Measurements from ENCODE around the gene SLC7A10.

The SLC7A10 gene

DNA sequence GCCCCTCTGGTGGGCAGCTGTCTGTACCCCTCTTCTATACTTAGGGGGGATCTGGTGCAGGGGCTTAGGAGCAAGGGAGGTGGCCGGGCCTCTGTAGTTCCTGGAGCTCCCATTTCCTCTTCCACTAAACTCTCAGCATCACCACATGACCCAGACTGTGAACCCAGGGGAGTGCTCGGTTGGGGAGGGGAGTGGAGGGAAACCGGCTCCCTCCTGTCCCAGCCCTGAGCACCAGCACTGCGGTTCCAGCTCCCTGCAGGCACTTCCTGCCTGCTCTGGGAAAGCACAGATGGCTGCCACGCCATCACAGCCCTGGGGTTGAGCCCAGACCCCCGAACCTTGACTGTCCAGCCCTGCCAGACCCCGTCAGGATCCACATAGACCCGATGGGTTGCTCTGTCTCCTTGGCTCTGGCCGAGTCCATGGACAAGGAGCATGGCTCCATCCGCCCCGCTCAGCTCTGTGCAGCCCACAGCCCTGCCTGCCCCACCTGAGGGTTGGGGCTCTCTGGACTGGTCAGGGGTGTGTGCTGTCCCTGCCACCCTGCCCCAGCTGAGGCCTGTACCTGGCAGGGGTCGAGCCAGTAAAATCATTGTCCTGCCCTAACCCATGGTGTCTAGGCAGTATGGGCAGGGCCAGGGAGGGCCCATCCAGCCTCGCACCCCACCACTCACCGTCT, 36.0 kb upstream of the SLC7A10 start:
- no peak for TF ChIP-seq ZNF274 (IDR thresholded peaks at IDR 0.05; ENCODE audit: low read depth, low read length)
- H3K4me3 ChIP-seq (ENCODE audit: low read length) = no peak overlapping the region

DNA sequence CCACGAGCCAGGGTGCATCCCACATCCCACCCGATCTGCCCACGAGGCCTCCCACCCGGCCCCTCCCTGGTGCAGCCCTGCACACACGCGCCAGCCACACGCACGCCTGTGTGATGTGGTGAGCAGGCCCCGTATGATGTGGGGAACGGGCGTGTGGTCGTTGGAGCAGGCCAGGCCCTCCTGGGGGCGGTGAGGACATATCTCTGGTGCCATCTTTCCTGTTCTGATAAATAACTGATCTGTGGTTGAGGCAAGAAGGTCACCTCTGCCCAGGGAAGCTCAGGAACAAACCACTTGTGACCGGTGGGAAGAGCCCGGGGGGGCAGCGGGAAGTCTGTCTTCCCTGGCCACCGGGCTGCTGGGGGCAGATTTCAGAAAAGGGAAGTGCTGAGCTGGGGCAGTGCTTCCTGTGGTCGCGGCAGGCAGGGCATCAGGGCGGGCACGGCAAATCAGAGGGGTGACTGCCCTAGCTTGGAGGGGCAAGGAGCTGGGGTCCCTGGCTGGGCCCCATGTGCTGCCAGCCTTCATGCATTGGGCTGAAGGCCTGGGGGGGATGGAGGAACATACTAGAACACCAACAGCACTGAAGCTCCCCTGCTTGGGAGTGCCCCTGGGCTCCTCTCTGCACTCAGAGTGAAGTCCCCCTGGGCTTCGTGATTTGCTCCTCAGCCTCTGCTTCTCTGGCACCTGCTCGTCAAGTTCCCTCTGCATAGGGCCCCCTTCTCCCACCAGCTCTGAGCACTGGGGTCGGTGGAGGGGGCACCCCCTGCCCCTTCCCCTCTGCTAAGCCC, 35.2 kb upstream of the SLC7A10 start:
- no peak overlapping the region for H3K4me3 ChIP-seq (ENCODE audit: low read length)
- TF ChIP-seq ZNF274 (IDR thresholded peaks at IDR 0.05; ENCODE audit: low read depth, low read length) = no peak

DNA sequence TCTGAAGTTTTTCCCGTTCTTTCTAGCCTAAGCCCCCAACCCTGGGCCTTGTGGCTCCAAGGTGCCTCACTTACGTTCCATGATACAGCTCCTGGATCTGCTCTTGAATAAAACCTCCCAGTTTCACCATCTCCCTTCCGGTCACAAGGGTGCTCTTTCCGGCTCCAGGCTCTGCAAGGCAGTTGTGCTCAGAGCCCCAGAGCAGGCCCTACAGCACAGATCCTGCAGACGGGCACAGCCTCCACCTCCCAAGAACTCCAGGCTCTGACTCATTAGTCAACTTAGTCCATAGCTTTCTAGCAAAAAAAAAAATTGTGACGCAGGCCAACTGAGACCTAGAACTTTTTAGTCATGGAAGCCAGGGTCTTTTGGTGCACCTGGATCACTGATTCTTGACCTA, 33.9 kb upstream of the SLC7A10 start:
- H3K4me3 ChIP-seq (ENCODE audit: low read length) = no peak overlapping the region
- no peak for TF ChIP-seq ZNF274 (IDR thresholded peaks at IDR 0.05; ENCODE audit: low read depth, low read length)

DNA sequence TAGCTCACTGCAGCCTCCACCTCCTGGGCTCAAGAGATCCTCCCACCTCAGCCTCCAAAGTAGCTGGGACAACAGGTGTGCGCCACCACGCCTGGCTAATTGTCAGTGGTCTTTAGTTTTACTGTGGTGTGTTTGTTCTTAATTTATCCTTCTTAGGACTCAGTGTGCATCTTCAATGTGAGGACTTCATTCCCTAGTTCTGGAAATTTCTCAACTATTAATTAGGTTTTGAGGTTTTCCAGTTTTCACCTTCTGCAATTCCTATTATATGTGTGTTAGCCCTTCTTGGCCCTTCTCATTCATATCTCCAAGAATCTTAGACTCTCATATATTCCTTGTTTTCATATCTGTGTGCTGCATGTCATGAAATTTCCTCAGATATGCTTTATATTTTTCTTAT, 32.2 kb upstream of the SLC7A10 start:
- no peak for TF ChIP-seq ZNF274 (IDR thresholded peaks at IDR 0.05; ENCODE audit: low read depth, low read length)
- H3K4me3 ChIP-seq (ENCODE audit: low read length) = no peak overlapping the region

DNA sequence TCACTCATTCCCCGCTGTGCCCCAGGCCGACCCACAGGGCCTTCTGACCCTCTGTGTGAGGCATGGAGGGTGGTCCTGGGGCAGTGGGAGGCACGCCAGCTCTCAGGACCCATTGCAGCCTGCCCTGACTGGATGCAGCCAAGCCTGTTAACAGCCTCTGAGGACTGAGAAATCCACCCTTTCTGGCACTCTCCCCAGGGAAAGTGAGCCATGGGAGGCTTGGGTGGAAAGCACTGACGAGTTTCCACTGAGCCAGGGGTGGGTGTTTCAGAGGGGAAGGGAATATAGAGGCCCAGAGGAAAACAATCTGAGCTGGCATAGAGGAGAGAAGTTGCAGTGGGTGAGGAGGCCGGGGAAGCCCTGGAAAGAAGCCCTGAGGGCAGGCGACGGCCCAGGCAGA, 30.6 kb upstream of the SLC7A10 start:
- TF ChIP-seq ZNF274 (IDR thresholded peaks at IDR 0.05; ENCODE audit: low read depth, low read length) = no peak
- H3K4me3 ChIP-seq (ENCODE audit: low read length) = no peak overlapping the region

DNA sequence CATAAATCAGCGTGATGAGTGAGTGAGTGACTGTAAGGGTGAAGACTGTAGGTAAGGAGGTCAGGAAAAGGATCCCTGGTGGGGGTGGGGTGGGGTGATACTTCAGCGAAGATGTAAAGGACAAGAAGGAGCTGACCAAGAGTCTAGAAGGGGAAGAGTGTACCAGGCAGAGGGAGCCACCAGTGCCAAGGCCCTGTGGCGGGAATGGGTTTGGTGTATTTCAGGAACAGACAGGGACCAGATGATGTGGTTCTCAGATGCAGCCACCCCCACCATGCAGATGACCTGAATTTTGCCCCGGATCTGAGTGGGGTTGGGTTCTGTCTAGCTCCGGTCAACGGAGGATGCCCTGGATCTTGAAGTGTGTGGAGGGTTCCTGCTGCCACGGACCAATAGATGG, 30.1 kb upstream of the SLC7A10 start:
- TF ChIP-seq ZNF274 (IDR thresholded peaks at IDR 0.05; ENCODE audit: low read depth, low read length) = no peak

DNA sequence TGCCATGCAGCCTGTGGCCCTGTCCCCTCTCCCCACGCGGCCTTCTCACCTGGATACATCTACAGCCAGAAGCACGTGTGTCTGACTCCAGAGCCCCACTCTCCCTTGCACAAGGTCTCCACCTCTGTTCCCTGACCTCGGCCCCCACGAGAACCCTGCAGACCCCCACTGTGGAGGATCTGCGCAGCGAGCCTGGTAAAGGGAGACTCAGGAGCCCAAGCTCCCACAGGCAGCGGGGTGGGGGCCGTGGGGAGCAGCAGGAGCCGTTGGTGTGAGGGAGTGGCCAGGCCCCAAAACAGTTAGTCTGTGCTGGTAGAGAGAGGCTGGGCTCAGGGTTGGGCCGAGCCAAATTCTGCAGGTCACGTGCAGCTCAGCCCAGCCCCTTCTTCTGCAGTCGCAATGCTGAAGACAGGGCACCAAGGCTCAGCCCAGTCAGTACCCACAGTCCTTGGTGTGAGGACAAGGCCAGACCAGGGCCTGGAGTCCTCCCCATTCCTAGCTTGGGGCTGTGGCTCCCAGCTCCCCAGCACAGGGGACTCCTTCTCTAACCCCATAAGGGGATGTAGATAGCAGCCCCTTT, 28.7 kb upstream of the SLC7A10 start:
- TF ChIP-seq ZNF274 (IDR thresholded peaks at IDR 0.05; ENCODE audit: low read depth, low read length) = no peak
- H3K4me3 ChIP-seq (ENCODE audit: low read length) = no peak overlapping the region

More for the DNA sequence above, 30.1 kb upstream of the SLC7A10 start:
- no peak overlapping the region for H3K4me3 ChIP-seq (ENCODE audit: low read length)

DNA sequence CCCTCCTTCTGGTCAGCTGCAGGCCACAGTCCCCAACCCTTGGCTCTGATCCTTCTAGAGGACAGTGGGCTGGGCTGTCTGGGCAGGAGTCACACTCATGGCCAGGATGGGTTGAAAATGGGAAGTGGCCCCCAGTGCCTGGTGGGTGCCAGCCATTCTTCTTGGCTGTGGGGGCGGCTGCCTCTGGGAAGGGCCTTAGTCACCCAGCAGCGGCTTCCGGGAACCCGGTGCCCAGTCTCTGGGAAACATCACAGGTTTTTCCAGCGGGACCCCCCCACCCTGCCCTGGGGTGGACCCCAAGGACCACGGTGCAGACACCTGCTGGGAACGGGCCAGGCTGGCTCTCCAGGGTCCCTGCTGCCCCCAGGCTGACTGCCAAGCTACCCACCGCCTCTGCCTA, 27.3 kb upstream of the SLC7A10 start:
- H3K4me3 ChIP-seq (ENCODE audit: low read length) = no peak overlapping the region
- no peak for TF ChIP-seq ZNF274 (IDR thresholded peaks at IDR 0.05; ENCODE audit: low read depth, low read length)

DNA sequence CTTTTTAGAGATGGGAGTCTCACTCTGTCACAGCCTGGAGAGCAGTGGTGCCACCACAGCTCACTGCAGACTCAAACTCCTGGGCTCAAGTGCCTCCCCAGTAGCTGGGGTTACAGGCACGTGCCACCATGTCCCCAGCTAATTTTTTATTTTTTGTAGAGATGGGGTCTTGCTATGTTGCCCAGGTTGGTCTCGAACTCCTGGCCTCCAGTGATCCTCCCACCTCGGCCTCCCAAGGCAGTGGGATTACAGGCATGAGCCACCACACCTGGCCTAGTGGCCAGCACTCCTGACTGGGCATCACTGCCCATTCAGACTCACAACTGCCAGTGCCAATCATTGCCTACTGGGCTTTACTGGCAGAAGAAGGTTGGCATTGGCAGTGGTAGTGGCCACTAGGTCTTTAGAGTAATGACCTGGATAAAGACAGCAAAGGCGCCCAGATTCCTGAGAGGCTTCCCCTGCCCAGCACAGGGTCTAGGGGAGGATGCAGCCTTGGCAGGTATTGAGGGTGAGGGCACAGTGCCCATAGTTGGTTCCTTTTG, 26.8 kb upstream of the SLC7A10 start:
- TF ChIP-seq ZNF274 (IDR thresholded peaks at IDR 0.05; ENCODE audit: low read depth, low read length) = no peak
- no peak overlapping the region for H3K4me3 ChIP-seq (ENCODE audit: low read length)

DNA sequence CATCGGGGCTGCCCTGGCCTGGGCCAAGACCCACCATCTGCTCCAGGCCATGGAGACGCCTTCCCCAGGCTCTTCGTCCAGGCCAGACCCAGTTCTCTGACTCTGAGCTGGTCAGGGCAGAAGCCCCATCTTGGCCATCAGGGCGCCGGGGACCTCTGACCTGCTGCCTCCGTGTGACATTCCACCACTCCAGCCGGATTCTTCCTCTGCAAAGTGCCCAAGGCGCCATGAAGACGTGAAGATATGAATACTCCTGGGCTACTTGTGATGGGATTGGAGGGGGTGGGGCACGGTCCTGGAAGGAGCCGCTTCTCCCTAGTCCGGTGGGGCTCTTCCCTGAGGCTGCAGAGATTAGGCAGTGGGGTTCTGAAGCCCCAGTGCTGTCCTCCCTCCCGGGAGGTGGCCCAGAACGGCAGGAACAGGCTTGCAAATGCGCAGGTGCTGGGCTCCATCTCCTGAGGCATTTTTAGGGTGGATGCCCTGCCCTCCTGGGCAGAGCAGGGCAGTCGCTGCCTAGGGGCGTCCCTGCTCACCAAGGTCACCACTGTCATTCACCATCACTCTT, 26.0 kb upstream of the SLC7A10 start:
- H3K4me3 ChIP-seq (ENCODE audit: low read length) = no peak overlapping the region
- no peak for TF ChIP-seq ZNF274 (IDR thresholded peaks at IDR 0.05; ENCODE audit: low read depth, low read length)

DNA sequence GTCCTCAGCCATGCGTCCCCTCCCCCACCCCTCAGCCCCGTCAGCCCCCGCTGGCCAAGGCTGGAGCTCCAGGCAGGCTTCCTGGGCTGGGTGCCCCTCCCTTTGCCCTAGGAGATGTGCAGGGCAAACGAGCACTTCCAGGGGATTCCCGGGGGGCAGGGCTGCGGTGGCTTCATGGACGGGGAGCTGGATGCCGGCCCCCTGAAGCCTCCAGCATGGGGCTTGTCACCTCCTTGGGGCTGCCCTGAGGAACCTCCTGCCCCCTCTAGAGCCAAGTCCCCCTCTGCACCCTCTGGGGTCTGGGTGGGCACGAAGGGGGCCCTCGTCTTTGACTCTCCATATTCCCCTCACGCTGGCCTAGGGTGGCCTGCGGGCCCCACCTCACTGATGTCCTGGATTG, 25.4 kb upstream of the SLC7A10 start:
- no peak for TF ChIP-seq ZNF274 (IDR thresholded peaks at IDR 0.05; ENCODE audit: low read depth, low read length)
- H3K4me3 ChIP-seq (ENCODE audit: low read length) = no peak overlapping the region

DNA sequence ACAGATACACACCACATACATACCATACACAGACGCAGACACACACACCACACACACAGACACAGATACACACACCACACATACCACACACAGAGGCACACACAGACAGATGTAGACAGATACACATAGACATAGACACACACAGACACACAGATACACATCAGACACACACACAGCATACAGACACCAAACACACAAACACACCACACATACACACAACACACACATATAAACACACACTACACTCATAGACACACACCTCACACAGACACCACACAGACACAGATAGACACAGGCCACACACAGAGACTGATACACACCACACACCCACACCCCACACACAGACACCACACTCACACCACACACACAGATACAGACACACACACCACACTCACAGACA, 24.9 kb upstream of the SLC7A10 start:
- H3K4me3 ChIP-seq (ENCODE audit: low read length) = no peak overlapping the region
- no peak for TF ChIP-seq ZNF274 (IDR thresholded peaks at IDR 0.05; ENCODE audit: low read depth, low read length)

DNA sequence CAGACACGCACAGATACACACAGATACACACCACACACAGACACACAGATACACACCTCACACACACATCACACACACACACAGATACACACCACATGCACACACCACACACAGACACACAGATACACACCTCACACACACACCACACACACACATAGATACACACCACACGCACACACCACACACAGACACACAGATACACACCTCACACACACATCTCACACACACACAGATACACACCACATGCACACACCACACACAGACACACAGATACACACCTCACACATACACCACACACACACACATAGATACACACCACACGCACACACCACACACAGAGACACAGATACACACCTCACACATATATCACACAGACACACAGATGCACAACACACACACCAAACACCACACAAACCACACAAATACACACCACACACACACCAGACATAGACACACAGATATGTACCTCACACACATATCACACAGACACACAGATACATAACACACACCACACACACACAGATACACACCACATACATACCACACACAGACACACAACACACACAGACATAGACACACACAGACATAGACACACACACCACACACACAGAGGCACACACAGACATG, 24.2 kb upstream of the SLC7A10 start:
- TF ChIP-seq ZNF274 (IDR thresholded peaks at IDR 0.05; ENCODE audit: low read depth, low read length) = no peak
- H3K4me3 ChIP-seq (ENCODE audit: low read length) = no peak overlapping the region

DNA sequence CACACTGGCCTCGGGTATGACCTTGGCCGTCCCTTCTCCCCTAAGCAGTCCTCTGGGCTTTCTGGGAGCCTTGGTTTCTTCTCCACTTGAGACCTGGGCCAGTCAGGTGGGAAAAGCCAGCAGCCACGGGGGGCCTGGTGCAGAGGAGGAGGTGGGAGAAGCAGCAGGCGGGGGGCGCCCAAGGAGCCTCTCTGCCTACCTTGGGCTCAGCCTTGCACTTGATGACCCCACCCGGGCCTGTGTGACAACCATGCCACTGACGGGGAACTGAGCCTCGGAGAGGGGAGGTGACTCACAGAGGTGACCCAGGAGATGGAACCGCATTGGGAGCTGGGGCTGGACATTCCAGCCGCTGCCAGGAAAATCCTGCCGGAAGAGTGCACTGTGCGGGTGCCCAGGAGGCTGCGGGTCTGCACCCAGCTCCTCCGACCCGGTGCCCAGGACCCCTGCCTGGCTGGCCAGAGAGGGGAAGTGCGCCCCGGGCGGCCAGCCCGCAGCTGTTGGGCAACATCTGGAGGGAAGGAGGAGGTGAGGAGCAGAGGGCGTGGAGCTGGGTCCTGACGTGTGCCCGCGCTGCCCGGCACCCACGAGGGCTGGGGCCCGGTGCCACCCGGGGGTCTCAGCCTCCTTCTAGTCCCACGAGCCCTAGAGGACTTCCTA, 23.4 kb upstream of the SLC7A10 start:
- H3K4me3 ChIP-seq (ENCODE audit: low read length) = no peak overlapping the region
- TF ChIP-seq ZNF274 (IDR thresholded peaks at IDR 0.05; ENCODE audit: low read depth, low read length) = no peak
